GM23248 (cell line): ENCODE data around the gene SRPK1. TPM values are rescaled to one million over a fixed set of nuclear protein-coding genes. Genes with fewer than 3 reads are reported as not detected.

Source experiments
- DNase-seq: peaks from one replicate; pipeline ENCODE4 v3.0.0-alpha.2; 2015
- H2AFZ ChIP-seq: fragments of 200-600 bp; sonication (generic); 2 replicates; pipeline ENCODE4 v1.6.1; 2016; ENCODE audit warnings: antibody characterized with exemption
- H3F3A ChIP-seq: fragments of 200-600 bp; sonication (generic); 2 replicates; pipeline ENCODE4 v1.6.1; 2016; ENCODE audit warnings: mild to moderate bottlenecking, antibody characterized with exemption, mixed run types; ENCODE audit not compliant: insufficient read depth
- H3K27ac ChIP-seq: fragments of 200-600 bp; sonication (generic); 2 replicates; pipeline ENCODE4 v1.5.1; 2016; ENCODE audit warnings: mild to moderate bottlenecking
- H3K27me3 ChIP-seq: fragments of 200-600 bp; sonication (generic); replicated peaks from 2 replicates; pipeline ENCODE4 v1.6.1; 2016; ENCODE audit warnings: mild to moderate bottlenecking; ENCODE audit not compliant: insufficient read depth
- H3K36me3 ChIP-seq: fragments of 200-600 bp; sonication (generic); 2 replicates; pipeline ENCODE4 v1.6.1; 2016; ENCODE audit warnings: low read depth, mild to moderate bottlenecking
- H3K4me1 ChIP-seq: fragments of 200-600 bp; sonication (generic); 2 replicates; pipeline ENCODE4 v1.6.1; 2016; ENCODE audit warnings: mild to moderate bottlenecking; ENCODE audit not compliant: insufficient read depth
- H3K4me2 ChIP-seq: fragments of 200-600 bp; sonication (generic); one replicate; pipeline ENCODE4 v1.6.1; 2016; ENCODE audit warnings: mild to moderate bottlenecking; ENCODE audit not compliant: unreplicated experiment
- H3K4me3 ChIP-seq: fragments of 200-600 bp; sonication (generic); 2 replicates; pipeline ENCODE4 v1.5.1; 2016; ENCODE audit warnings: mild to moderate bottlenecking
- H3K79me2 ChIP-seq: fragments of 200-600 bp; sonication (generic); 2 replicates; pipeline ENCODE4 v1.6.1; 2016; ENCODE audit warnings: mild to moderate bottlenecking; ENCODE audit not compliant: insufficient read depth
- H3K9ac ChIP-seq: fragments of 200-600 bp; sonication (generic); 2 replicates; pipeline ENCODE4 v1.6.1; 2016; ENCODE audit warnings: mild to moderate bottlenecking
- H3K9me2 ChIP-seq: fragments of 200-600 bp; sonication (generic); 2 replicates; pipeline ENCODE4 v1.6.1; 2016; ENCODE audit warnings: mixed run types, mild to moderate bottlenecking, moderate library complexity; ENCODE audit not compliant: insufficient read depth
- H3K9me3 ChIP-seq: fragments of 200-600 bp; sonication (generic); one replicate; pipeline ENCODE4 v1.6.1; 2017; ENCODE audit warnings: low read depth
- H4K20me1 ChIP-seq: fragments of 200-600 bp; sonication (generic); 2 replicates; pipeline ENCODE4 v1.6.0; 2016; ENCODE audit not compliant: insufficient read depth
- EZH2 ChIP-seq: fragments of 200-600 bp; sonication (generic); IDR thresholded peaks from 2 replicates; pipeline ENCODE4 v1.6.1; 2018; ENCODE audit warnings: antibody characterized with exemption, mild to moderate bottlenecking; ENCODE audit not compliant: insufficient read depth, poor library complexity, severe bottlenecking
- EZH2phosphoT487 ChIP-seq: fragments of 200-600 bp; sonication (generic); IDR thresholded peaks from 2 replicates; pipeline ENCODE4 v1.6.1; 2018; ENCODE audit warnings: antibody characterized with exemption, moderate library complexity, mild to moderate bottlenecking, low read depth; ENCODE audit not compliant: insufficient read depth
- WGBS, 2 experiments: methylation state at CpG; one replicate each; pipeline ENCODE4 v1.1.6; 2015 to 2017; ENCODE audit warnings: low lambda C conversion rate in 2 of 2, low coverage in 1 of 2; ENCODE audit errors: missing lambda C conversion rate in 2 of 2; 5-methylcytosine and 5-hydroxymethylcytosine counted together
- in situ Hi-C: fragments of 300-500 bp; cut with MboI; formaldehyde crosslinking; loops from 2 replicates; pipeline ENCODE4 v1.15.0; 2020
- polyA plus RNA-seq: library from polyadenylated mRNA; unstranded; fragments of >200 nt; fragmentation: Nextera tagmentation; extraction: Ambion mirVana; gene quantifications from 2 replicates; pipeline ENCODE4 v1.2.1, GENCODE V29; 2016
- total RNA-seq: library from RNA; depleted of rRNA; stranded (reverse); fragments of >200 nt; shearing (Covaris generic); gene quantifications from 2 replicates; pipeline ENCODE4 v1.2.3, GENCODE V29; 2014; rRNA removed

Gene SRPK1
- 19.0 and 28.9 TPM in 2 replicates for total RNA-seq
- polyA plus RNA-seq = 36.0 and 44.4 TPM in 2 replicates

DNA sequence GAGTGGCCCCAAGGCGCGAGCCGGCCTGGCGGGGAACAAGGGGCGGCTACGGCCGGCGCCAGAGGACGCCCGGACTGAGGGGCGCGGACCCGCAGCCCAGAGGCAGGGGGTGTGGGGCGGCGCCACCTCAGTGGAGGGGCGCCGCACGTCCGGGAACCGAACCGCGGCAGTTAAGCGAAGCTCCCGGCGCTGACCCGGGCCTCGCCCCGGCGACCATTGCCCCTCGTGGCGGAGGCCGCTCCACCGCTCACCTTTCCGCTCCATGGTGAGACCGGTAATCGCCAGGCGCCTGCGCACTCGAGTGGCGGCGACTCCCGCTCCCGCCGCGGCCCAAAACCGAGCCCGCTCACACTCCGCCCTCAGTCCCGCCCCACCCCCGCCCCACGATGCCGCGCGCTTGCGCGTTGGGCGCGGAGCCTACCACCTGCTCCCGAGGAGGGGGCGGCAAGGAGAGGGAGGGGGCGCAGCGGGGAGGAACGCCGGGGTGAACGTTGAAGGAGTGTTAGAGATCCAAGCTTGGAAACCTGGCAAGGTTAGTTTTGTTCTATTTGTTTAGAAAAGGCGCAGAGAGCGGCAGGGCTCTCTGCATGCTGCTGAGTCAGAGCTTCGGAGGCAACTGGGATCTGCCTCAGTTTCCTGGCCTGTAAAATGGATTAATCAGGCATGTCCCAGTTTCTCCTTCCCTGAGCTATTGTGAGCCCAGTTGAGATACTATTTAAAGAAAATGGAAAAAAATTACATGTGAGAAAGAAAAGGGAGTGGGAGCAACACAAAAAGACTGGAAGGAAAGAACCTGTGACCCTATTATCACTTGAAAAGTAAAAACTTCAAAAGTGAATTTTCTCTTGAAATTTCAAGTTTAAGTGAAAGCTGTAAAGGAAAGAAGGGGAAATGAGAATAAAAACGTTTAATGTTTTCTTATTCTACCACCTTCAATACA, at the start of gene SRPK1:
Gene SRPK1, minus strand, starts transcription at position 306 of the 940 bp plus-strand sequence. Its CDS starts 42 bp downstream, at position 264.
- peaks cover 49% of the 10 kb centered on the region for H3K79me2 ChIP-seq
- TF ChIP-seq EZH2phosphoT487 = no peak
- no peaks in the 10 kb centered on the region for H3K9me2 ChIP-seq
- no peaks in the 10 kb centered on the region for H3K27me3 ChIP-seq
- H3K27ac ChIP-seq = peak within 1 kb of the TSS; percentile 46
- no peaks in the 10 kb centered on the region for H4K20me1 ChIP-seq
- peak within 1 kb of the TSS; percentile 93 for H3K4me3 ChIP-seq
- H2AFZ ChIP-seq = peak within 1 kb of the TSS; percentile 82
- H3K4me1 ChIP-seq = peaks cover 24% of the 10 kb centered on the region
- H3F3A ChIP-seq = peaks cover 19% of the 10 kb centered on the region; the same call in 1 of the 2 replicates
- peak within 1 kb of the TSS; percentile 94 for H3K4me2 ChIP-seq
- H3K9me3 ChIP-seq = no peaks in the 10 kb centered on the region
- peak within 1 kb of the TSS; percentile 80 for H3K9ac ChIP-seq
- in situ Hi-C loops = no loop called here
- WGBS, 2 experiments = 3 to 4% methylated on average over 32 to 51 of the region's 69 CpGs
- H3K36me3 ChIP-seq = peaks cover 3% of the 10 kb centered on the region; the same call in 1 of the 2 replicates
- peak; percentile 91 for DNase-seq

GRCh38 chr6:35970181-35970580, 49.3 kb upstream of the SRPK1 start:
- H3K9me3 ChIP-seq = no peaks in the 10 kb centered on the region
- no peaks in the 10 kb centered on the region for H3K27me3 ChIP-seq
- no peaks in the 10 kb centered on the region for H3F3A ChIP-seq
- H2AFZ ChIP-seq = peak overlapping the region; percentile 64
- peak overlapping the region; percentile 13; the same call in 1 of the 2 replicates for H3K27ac ChIP-seq
- 57 to 65% methylated on average over 4 of the region's 4 CpGs for WGBS, 2 experiments
- H4K20me1 ChIP-seq = no peaks in the 10 kb centered on the region
- H3K4me1 ChIP-seq = no peaks in the 10 kb centered on the region
- peak; percentile 88 for DNase-seq
- H3K9me2 ChIP-seq = no peaks in the 10 kb centered on the region
- no peaks in the 10 kb centered on the region for H3K79me2 ChIP-seq
- H3K36me3 ChIP-seq = no peaks in the 10 kb centered on the region
- in situ Hi-C loops = no loop called here
- no peak for TF ChIP-seq EZH2phosphoT487
- no peak for TF ChIP-seq EZH2
- H3K9ac ChIP-seq = no peak overlapping the region
- no peak overlapping the region for H3K4me3 ChIP-seq
- peak overlapping the region; percentile 6 for H3K4me2 ChIP-seq

GRCh38 chr6:35969646-35970045, 48.7 kb upstream of the SRPK1 start:
- Histone ChIP-seq H3K9ac (no peak overlapping the region), H3K27me3 (no peaks in the 10 kb centered on the region), H3K4me3 (no peak overlapping the region), H3K4me1 (no peaks in the 10 kb centered on the region), H3F3A (no peaks in the 10 kb centered on the region), H4K20me1 (no peaks in the 10 kb centered on the region), H3K36me3 (no peaks in the 10 kb centered on the region), H2AFZ (no peak overlapping the region), H3K4me2 (peak overlapping the region; percentile 6), H3K79me2 (no peaks in the 10 kb centered on the region), H3K9me3 (no peaks in the 10 kb centered on the region), H3K9me2 (no peaks in the 10 kb centered on the region), H3K27ac (0 out of 2 replicates have a peak overlapping the region, but pooled peaks have one; percentile 13)
- DNase-seq = peak; percentile 48
- TF ChIP-seq EZH2phosphoT487 = no peak
- TF ChIP-seq EZH2 = no peak
- in situ Hi-C loops = no loop called here

DNA sequence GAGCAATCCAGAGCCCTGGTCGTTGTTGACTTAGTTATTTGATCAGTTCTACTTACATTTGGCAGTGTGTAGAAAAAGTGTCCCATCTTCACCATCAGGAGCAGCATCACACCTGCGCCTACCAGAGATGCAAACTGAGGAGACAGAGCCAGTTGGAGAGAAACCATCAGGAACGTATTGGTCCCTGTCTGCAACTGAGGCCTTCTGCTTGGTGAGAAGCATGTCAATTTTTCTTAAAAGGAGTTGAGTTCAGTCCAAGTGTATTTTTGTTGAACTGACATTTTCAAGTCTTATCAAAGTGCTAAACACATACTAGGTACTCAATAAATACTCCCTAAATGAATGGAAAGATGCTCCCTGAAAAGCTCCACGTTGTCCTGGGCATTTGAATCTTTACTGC, 47.9 kb upstream of the SRPK1 start:
- no peak overlapping the region for H3K4me2 ChIP-seq
- H3K4me3 ChIP-seq = no peak overlapping the region
- H3K27ac ChIP-seq = no peak overlapping the region
- WGBS, 2 experiments = 71 to 81% methylated on average over 4 of the region's 4 CpGs
- H3K9me2 ChIP-seq = no peaks in the 10 kb centered on the region
- H3F3A ChIP-seq = no peaks in the 10 kb centered on the region
- no peaks in the 10 kb centered on the region for H3K27me3 ChIP-seq
- H3K9me3 ChIP-seq = no peaks in the 10 kb centered on the region
- H3K4me1 ChIP-seq = no peaks in the 10 kb centered on the region
- no peaks in the 10 kb centered on the region for H3K36me3 ChIP-seq
- no peak for DNase-seq
- no peak overlapping the region for H2AFZ ChIP-seq
- no peak overlapping the region for H3K9ac ChIP-seq
- H3K79me2 ChIP-seq = no peaks in the 10 kb centered on the region
- no peaks in the 10 kb centered on the region for H4K20me1 ChIP-seq
- in situ Hi-C loops = no loop called here
- no peak for TF ChIP-seq EZH2phosphoT487
- no peak for TF ChIP-seq EZH2
